WI38 (cell line): ENCODE results near the gene SSH2.

Experiments used
- H3K4me3 ChIP-seq: 2 replicates; pipeline ENCODE4 v1.5.1; 2011; ENCODE audit warnings: low read depth, mild to moderate bottlenecking, control low read depth, low read length
- TF ChIP-seq, protein P1 (sequence below): IDR thresholded peaks from 2 replicates; pipeline ENCODE4 v1.5.1; 2012; ENCODE audit warnings: low read depth, mild to moderate bottlenecking, control low read depth, low read length

Gene SSH2

DNA sequence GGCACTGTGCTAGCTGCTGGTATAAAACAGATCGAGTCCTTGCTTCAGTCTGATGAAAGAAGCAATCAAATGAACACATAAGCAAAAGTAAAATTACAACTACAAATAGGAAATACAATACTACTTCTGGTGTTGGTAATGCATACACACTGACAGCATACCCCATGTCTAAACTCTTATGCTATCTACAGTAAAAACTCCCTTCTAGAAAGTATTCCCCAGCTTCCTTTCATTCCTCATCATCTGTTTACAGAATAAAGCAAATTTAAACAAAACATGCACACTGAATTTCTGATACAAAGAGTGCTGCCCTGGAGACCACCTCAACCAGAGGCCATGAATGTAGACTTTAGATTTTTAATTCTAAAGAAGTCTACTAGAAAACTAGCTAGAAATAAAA, 109.6 kb downstream of the SSH2 start:
- H3K4me3 ChIP-seq: no peak overlapping the region
- TF ChIP-seq, protein P1, sequence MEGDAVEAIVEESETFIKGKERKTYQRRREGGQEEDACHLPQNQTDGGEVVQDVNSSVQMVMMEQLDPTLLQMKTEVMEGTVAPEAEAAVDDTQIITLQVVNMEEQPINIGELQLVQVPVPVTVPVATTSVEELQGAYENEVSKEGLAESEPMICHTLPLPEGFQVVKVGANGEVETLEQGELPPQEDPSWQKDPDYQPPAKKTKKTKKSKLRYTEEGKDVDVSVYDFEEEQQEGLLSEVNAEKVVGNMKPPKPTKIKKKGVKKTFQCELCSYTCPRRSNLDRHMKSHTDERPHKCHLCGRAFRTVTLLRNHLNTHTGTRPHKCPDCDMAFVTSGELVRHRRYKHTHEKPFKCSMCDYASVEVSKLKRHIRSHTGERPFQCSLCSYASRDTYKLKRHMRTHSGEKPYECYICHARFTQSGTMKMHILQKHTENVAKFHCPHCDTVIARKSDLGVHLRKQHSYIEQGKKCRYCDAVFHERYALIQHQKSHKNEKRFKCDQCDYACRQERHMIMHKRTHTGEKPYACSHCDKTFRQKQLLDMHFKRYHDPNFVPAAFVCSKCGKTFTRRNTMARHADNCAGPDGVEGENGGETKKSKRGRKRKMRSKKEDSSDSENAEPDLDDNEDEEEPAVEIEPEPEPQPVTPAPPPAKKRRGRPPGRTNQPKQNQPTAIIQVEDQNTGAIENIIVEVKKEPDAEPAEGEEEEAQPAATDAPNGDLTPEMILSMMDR: no peak

DNA sequence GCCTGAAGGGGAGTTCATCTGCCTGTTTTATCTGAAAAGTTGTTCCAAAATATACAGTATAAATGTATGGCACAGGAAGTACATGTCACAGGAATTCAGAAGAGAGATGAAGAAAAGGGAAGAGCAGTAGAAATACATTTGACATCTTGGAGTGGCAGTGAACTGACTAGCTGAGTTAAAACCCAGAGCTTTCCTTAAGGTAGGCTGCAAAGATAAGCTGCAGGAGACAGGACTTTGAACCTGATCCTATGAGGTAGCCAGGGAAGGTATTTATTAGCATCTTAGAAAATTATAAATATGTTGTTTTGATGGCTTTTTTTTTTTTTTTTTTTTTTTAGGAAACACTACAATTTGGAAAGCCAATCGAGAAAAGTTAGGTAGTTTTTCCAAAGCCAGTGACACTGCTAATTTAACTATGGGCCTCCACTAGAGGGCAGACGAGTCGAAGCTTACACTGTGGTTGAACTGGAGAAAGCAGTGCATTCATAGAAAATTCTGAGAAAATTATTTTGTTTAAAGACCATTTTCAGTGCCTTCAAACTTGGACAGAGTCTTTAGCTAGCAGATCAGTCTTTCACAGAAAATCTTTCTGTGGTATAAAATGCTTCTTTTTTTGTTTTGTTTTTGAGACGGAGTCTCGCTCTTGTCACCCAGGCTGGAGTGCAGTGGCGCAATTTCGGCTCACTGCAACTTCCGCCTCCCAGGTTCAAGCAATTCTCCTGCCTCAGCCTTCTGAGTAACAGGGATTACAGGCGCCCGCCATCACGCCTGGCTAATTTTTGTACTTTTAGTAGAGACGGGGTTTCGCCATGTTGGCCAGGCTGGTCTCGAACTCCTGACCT, 122.3 kb downstream of the SSH2 start:
- H3K4me3 ChIP-seq: no peak overlapping the region
- TF ChIP-seq, protein P1: peak; percentile 52

DNA sequence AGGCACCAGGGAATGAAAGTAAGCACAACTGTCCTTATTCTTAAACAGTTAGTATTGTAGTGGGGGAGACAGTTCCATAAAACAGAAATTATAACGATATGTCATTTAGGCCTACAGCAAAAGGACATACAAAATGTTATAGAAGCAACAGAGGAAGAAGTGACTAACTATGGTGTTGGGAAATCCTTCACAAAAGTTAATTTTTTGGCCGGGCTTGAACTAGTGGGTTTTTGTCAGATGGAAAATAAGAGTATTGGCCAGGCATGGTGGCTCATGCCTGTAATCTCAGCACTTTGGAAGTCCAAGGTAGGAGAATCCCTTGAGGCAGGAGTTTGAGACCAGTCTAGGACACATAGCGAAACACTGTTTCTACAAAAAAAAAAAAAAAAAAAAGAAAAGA, 127.8 kb downstream of the SSH2 start:
- TF ChIP-seq, protein P1: no peak
- no peak overlapping the region for H3K4me3 ChIP-seq

DNA sequence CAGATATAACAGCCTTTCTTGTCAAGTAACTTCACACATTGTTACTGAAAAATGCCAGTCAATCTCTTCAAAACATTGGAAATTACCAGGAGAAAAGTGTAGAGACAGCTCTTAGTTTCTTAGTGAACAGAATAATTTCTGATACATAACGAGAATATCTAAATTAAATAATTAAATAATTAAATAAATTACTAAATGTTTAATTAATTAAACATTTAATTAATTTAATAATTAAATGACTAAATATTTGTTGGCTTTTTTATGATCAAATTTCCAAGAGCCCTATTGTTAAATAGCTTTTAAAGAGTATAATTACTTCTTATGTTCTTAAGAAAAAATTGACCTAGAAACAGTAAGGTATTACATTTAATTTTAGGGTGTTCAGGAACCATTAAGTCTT, 129.6 kb downstream of the SSH2 start:
- H3K4me3 ChIP-seq: no peak overlapping the region
- TF ChIP-seq, protein P1: no peak

DNA sequence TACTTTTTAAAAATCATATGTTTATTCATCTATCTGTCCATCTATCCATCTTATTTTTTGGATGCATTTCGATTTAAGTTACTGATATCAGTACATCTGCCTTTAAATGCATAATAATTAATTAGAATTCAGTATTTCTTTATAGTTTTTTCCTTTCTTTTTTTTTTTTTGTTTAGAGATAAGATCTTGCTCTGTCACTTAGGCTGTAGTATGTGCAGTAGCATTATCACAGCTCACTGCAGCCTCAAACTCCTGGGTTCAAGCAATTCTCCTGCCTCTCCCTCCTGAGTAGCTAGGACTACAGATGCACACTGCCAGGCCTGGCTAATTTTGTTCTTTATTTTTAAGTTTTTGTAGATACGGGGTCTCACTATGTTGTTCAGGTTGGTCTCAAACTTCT, 133.4 kb downstream of the SSH2 start:
- H3K4me3 ChIP-seq: no peak overlapping the region
- TF ChIP-seq, protein P1: no peak

DNA sequence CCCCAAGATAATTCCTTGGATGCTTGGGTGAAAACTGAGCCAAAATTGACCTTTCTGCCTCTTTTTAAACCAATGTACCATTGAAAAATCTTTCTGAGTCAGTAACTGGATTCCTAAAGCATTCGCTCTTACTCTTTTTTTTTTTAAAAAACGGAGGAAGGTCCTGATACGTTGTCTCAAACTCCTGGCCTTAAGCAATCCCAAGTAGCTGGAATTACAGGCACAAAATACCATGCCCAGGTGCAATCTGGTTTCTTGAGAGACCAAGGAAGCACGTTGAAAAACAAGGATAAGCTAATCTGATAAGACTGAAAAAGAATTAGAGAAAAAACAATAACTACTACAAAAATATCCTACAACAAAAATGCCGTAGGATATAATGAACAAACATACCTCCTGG, 136.5 kb downstream of the SSH2 start:
- no peak overlapping the region for H3K4me3 ChIP-seq
- TF ChIP-seq, protein P1: no peak

DNA sequence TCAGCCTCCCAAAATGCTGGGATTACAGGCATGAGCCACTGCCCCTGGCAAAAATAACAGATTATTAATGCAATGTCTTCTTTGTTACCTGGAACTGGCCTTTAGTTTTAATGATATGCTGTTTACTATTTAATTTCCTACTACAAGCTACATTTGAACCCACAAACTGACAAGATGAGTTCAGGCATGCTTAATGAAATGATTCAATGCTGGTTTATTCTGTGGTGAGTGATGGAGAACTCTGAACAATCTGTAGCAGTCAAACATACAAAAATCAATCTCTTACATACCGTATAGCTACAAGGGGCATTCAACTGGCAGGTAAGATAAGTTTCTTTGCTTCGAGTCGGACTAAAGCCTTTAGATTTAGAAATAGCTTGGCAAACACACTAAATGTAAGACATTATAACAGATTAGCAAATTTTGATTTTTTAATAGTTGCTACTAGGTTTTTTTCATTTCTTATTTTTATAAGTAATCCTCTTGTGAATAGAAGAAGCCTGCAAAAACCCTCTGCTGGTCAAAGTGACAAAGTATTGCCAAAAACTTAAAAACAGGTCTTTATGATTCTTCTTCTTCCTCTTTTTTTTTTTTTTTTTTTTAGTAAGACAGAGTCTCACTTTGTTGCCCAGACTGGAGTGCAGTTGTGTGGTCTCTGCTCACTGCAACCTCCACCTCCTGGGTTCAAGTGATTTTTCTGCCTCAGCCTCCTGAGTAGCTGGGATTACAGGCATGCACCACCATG, 138.5 kb downstream of the SSH2 start:
- TF ChIP-seq, protein P1: no peak
- no peak overlapping the region for H3K4me3 ChIP-seq
